B cell (primary cell): ENCODE results near the gene RABL6.

ENCODE experiments used
- CTCF ChIP-seq: fragments of 200-600 bp; IDR thresholded peaks from one replicate; pipeline ENCODE4 v1.8.0; 2022; ENCODE audit warnings: antibody characterized with exemption, mild to moderate bottlenecking
- EZH2 ChIP-seq: IDR thresholded peaks from 2 replicates; pipeline ENCODE4 v1.6.1; 2012; ENCODE audit warnings: borderline replicate concordance, low read depth, mild to moderate bottlenecking, moderate library complexity, low read length; ENCODE audit not compliant: insufficient read depth, poor library complexity, severe bottlenecking

- TF ChIP-seq CTCF (no peak), EZH2 (no peak)
Observed at GRCh38 chr9:136858844-136859757, 51.4 kb downstream of the RABL6 start.
